H9 (cell line): ENCODE data around the gene TTC28. TPM values are rescaled to one million over a fixed set of nuclear protein-coding genes. Genes with fewer than 3 reads are reported as not detected.

Experiments
- DNase-seq: peaks from one replicate; pipeline ENCODE4 v3.0.0-alpha.2; 2017
- H2AFZ ChIP-seq: one replicate; pipeline ENCODE4 v1.6.1; 2013; ENCODE audit warnings: mild to moderate bottlenecking, low read length, control low read depth, moderate library complexity
- H2AK5ac ChIP-seq: 2 replicates; pipeline ENCODE4 v1.6.1; 2013; ENCODE audit warnings: low read length, control low read depth, mixed read lengths; ENCODE audit not compliant: insufficient read length
- H2BK120ac ChIP-seq: one replicate; pipeline ENCODE4 v1.6.1; 2013; ENCODE audit warnings: low read depth, mild to moderate bottlenecking, low read length, control low read depth, inconsistent platforms; ENCODE audit not compliant: poor library complexity, severe bottlenecking
- H2BK12ac ChIP-seq: 2 replicates; pipeline ENCODE4 v1.6.1; 2013; ENCODE audit warnings: low read length, control low read depth, mixed read lengths, low read depth; ENCODE audit not compliant: insufficient read length
- H2BK15ac ChIP-seq: 2 replicates; pipeline ENCODE4 v1.6.1; 2013; ENCODE audit warnings: low read depth, low read length, control low read depth
- H2BK20ac ChIP-seq: one replicate; pipeline ENCODE4 v1.6.1; 2013; ENCODE audit warnings: low read depth, mild to moderate bottlenecking, low read length, control low read depth, inconsistent platforms; ENCODE audit not compliant: poor library complexity, severe bottlenecking
- H2BK5ac ChIP-seq: 2 replicates; pipeline ENCODE4 v1.6.1; 2013; ENCODE audit warnings: low read length, control low read depth, mixed read lengths; ENCODE audit not compliant: insufficient read length
- H3K14ac ChIP-seq: 2 replicates; pipeline ENCODE4 v1.6.1; 2013; ENCODE audit warnings: low read length, control low read depth; ENCODE audit not compliant: insufficient read depth
- H3K18ac ChIP-seq: 2 replicates; pipeline ENCODE4 v1.6.1; 2013; ENCODE audit warnings: low read depth, mild to moderate bottlenecking, mixed read lengths, low read length, control low read depth; ENCODE audit not compliant: insufficient read length
- H3K23ac ChIP-seq: 2 replicates; pipeline ENCODE4 v1.6.1; 2013; ENCODE audit warnings: low read length, control low read depth, mixed read lengths, low read depth; ENCODE audit not compliant: insufficient read length
- H3K23me2 ChIP-seq: 2 replicates; pipeline ENCODE4 v1.6.1; 2013; ENCODE audit warnings: low read depth, mild to moderate bottlenecking, mixed read lengths, low read length, control low read depth; ENCODE audit not compliant: insufficient read length, poor library complexity, severe bottlenecking
- H3K27ac ChIP-seq: 2 replicates; pipeline ENCODE4 v1.5.1; 2013; ENCODE audit warnings: low read length, control low read depth, mixed read lengths, low read depth; ENCODE audit not compliant: insufficient read length
- H3K27me3 ChIP-seq: 2 replicates; pipeline ENCODE4 v1.6.1; 2013; ENCODE audit warnings: low read length, control low read depth, inconsistent platforms; ENCODE audit not compliant: insufficient read depth
- H3K4ac ChIP-seq: 2 replicates; pipeline ENCODE4 v1.6.1; 2013; ENCODE audit warnings: low read depth, mild to moderate bottlenecking, control low read depth, inconsistent platforms, low read length, moderate library complexity
- H3K4me1 ChIP-seq: 2 replicates; pipeline ENCODE4 v1.6.1; 2013; ENCODE audit warnings: low read length, control low read depth, inconsistent platforms; ENCODE audit not compliant: insufficient read depth
- H3K4me2 ChIP-seq: 2 replicates; pipeline ENCODE4 v1.6.1; 2013; ENCODE audit warnings: low read length, control low read depth, mixed read lengths; ENCODE audit not compliant: insufficient read length, insufficient read depth
- H3K56ac ChIP-seq: 2 replicates; pipeline ENCODE4 v1.6.1; 2013; ENCODE audit warnings: low read depth, mild to moderate bottlenecking, mixed read lengths, low read length, control low read depth; ENCODE audit not compliant: insufficient read length
- H3K79me1 ChIP-seq: 2 replicates; pipeline ENCODE4 v1.6.1; 2013; ENCODE audit warnings: low read depth, mild to moderate bottlenecking, moderate library complexity, low read length, control low read depth, inconsistent platforms; ENCODE audit not compliant: insufficient read depth, poor library complexity, severe bottlenecking
- H3K79me2 ChIP-seq: 2 replicates; pipeline ENCODE4 v1.6.1; 2013; ENCODE audit warnings: low read length, control low read depth, inconsistent platforms; ENCODE audit not compliant: insufficient read depth
- H3K9ac ChIP-seq: 2 replicates; pipeline ENCODE4 v1.6.1; 2013; ENCODE audit warnings: low read length, control low read depth, mixed read lengths; ENCODE audit not compliant: insufficient read length; ENCODE audit errors: extremely low read depth
- H3K9me3 ChIP-seq: one replicate; pipeline ENCODE4 v1.6.1; 2013; ENCODE audit warnings: low read depth, low read length, inconsistent platforms; ENCODE audit not compliant: control insufficient read depth
- H3T11ph ChIP-seq: one replicate; pipeline ENCODE4 v1.6.1; 2013; ENCODE audit warnings: mild to moderate bottlenecking, low read length, control low read depth, inconsistent platforms
- H4K20me1 ChIP-seq: one replicate; pipeline ENCODE4 v1.6.1; 2013; ENCODE audit not compliant: control insufficient read depth, insufficient read length, insufficient read depth
- H4K5ac ChIP-seq: 2 replicates; pipeline ENCODE4 v1.6.1; 2013; ENCODE audit warnings: low read depth, mild to moderate bottlenecking, mixed read lengths, low read length, control low read depth; ENCODE audit not compliant: insufficient read length
- H4K8ac ChIP-seq: replicated peaks from 2 replicates; pipeline ENCODE4 v1.6.1; 2013; ENCODE audit warnings: low read length, control low read depth, mixed read lengths, low read depth; ENCODE audit not compliant: insufficient read length
- H4K91ac ChIP-seq: 2 replicates; pipeline ENCODE4 v1.6.1; 2013; ENCODE audit warnings: low read depth, mild to moderate bottlenecking, moderate library complexity, mixed read lengths, low read length, control low read depth; ENCODE audit not compliant: insufficient read length
- H3K27ac Mint-ChIP-seq, 3 experiments: 2 replicates in 2 of 3; 3 replicates in 1 of 3; pipeline ENCODE4 v1.8.0; 2020 to 2021; ENCODE audit warnings: mixed read lengths in 3 of 3, mild to moderate bottlenecking in 1 of 3, moderate library complexity in 1 of 3
- H3K27me3 Mint-ChIP-seq: 2 replicates; pipeline ENCODE4 v1.8.0; 2021; ENCODE audit warnings: low read depth, mild to moderate bottlenecking, moderate library complexity, mixed read lengths
- H3K36me3 Mint-ChIP-seq, 3 experiments: 2 replicates in 2 of 3; 3 replicates in 1 of 3; pipeline ENCODE4 v1.8.0; 2020 to 2021; ENCODE audit warnings: low read depth in 3 of 3, mixed read lengths in 3 of 3; ENCODE audit not compliant: insufficient read depth in 1 of 3
- H3K4me1 Mint-ChIP-seq, 2 experiments: 2 replicates each; pipeline ENCODE4 v1.8.0; 2020; ENCODE audit warnings: mixed read lengths in 2 of 2
- H3K4me3 Mint-ChIP-seq, 2 experiments: 2 replicates in 1 of 2; 3 replicates in 1 of 2; pipeline ENCODE4 v1.8.0; 2020 to 2021; ENCODE audit warnings: mild to moderate bottlenecking in 2 of 2, mixed read lengths in 2 of 2, moderate library complexity in 1 of 2
- H3K9me3 Mint-ChIP-seq, 2 experiments: 2 replicates in 1 of 2; 3 replicates in 1 of 2; pipeline ENCODE4 v1.8.0; 2020; ENCODE audit warnings: mild to moderate bottlenecking in 2 of 2, mixed read lengths in 2 of 2, moderate library complexity in 1 of 2
- CTCF ChIP-seq: fragments of 200-600 bp; sonication (generic); conservative IDR thresholded peaks from 3 replicates; pipeline ENCODE4 v1.8.0; 2021; ENCODE audit warnings: antibody characterized with exemption, mild to moderate bottlenecking
- WGBS: extraction: QIAGEN DNeasy Blood & Tissue Kit; methylation state at CpG from one replicate; pipeline ENCODE4 v1.1.7; 2013; ENCODE audit warnings: missing lambda C conversion rate, low lambda C conversion rate, mixed read lengths; ENCODE audit not compliant: insufficient read length; ENCODE audit errors: extremely low coverage; 5-methylcytosine and 5-hydroxymethylcytosine counted together
- total RNA-seq: library from RNA; stranded (reverse); gene quantifications from 2 replicates; pipeline ENCODE4 v1.2.1, GENCODE V29; 2021

The TTC28 gene
- total RNA-seq, 1 experiment from 2014 or later = 13.6 TPM

GRCh38 chr22:27959335-27960090 is 720.1 kb downstream of the TTC28 start:
- Mint-ChIP-seq H3K9me3 (peaks cover 0 to 11% of the 10 kb centered on the region in 2 experiments; a peak in 3 of 5 replicates), H3K4me1 (peaks cover 19% of the 10 kb centered on the region in 2 experiments), H3K27ac (peak overlapping the region in 2 of 3 experiments; percentile 66 to 78; a peak in 6 of 7 replicates), H3K27me3 (no peaks in the 10 kb centered on the region), H3K36me3 (peaks cover 0 to 12% (median 1%) of the 10 kb centered on the region in 3 experiments; a peak in 2 of 7 replicates), H3K4me3 (no peak overlapping the region)
- Histone ChIP-seq H3K14ac (no peak overlapping the region; the same call in 1 of the 2 replicates), H3K9me3 (no peaks in the 10 kb centered on the region), H2BK120ac (no peak overlapping the region), H3K18ac (no peak overlapping the region), H3K4ac (no peak overlapping the region), H3K9ac (no peak overlapping the region), H4K5ac (no peak overlapping the region), H3K79me1 (no peaks in the 10 kb centered on the region), H4K20me1 (no peaks in the 10 kb centered on the region), H4K8ac (no peak overlapping the region), H4K91ac (no peak overlapping the region), H3K23me2 (no peaks in the 10 kb centered on the region), H2BK20ac (no peak overlapping the region), H3K56ac (no peak overlapping the region), H3K23ac (no peak overlapping the region), H3K4me1 (peaks cover 3% of the 10 kb centered on the region; the same call in 1 of the 2 replicates), H2BK5ac (no peak overlapping the region), H2BK12ac (no peak overlapping the region), H3K79me2 (no peaks in the 10 kb centered on the region), H2BK15ac (no peak overlapping the region), H3K27me3 (no peaks in the 10 kb centered on the region), H3K27ac (no peak overlapping the region), H2AFZ (no peak overlapping the region), H3T11ph (no peak overlapping the region), H3K4me2 (no peak overlapping the region), H2AK5ac (no peak overlapping the region)
- no peak for DNase-seq
- no CpG with 5 or more reads among the region's 8 CpGs for WGBS
- TF ChIP-seq CTCF = no peak
